Measurements from ENCODE around the gene CHAMP1. TPM values are rescaled to one million over a fixed set of nuclear protein-coding genes. Genes with fewer than 3 reads are reported as not detected.

CHAMP1 gene
- total and polyA plus RNA-seq, 8 donors: 1.7 to 40.6 (median 7.7) TPM

GRCh38 chr13:114296448-114296847, 17.9 kb upstream of the CHAMP1 start:
- 86 to 92% (median 90%) methylated on average over 10 of the region's 10 CpGs for WGBS, 5 donors
- TF ChIP-seq EP300 (IDR thresholded peaks at IDR 0.05) (no peak), POLR2AphosphoS5 (IDR thresholded peaks at IDR 0.05) (no peak)
- intact Hi-C loops (cut with DNase I; ENCODE audit: low total_unique reads): no loop called here
- no peaks in the 10 kb centered on the region for H3K27me3 ChIP-seq
- no peak overlapping the region for H3K27ac ChIP-seq
- peaks cover 33 to 96% (median 88%) of the 10 kb centered on the region in 4 donors for H3K36me3 ChIP-seq
- H3K4me3 ChIP-seq: no peak overlapping the region
- H3K9me3 ChIP-seq: no peaks in the 10 kb centered on the region
- no peaks in the 10 kb centered on the region for H3K4me1 ChIP-seq
- DNase-seq: no peak

GRCh38 chr13:114296902-114297301, 17.4 kb upstream of the CHAMP1 start:
- WGBS, 5 donors: 89 to 94% (median 94%) methylated on average over 5 of the region's 5 CpGs
- peaks cover 33 to 96% (median 88%) of the 10 kb centered on the region in 4 donors for H3K36me3 ChIP-seq
- intact Hi-C loops (cut with DNase I; ENCODE audit: low total_unique reads): no loop called here

GRCh38 chr13:114298866-114299265, 15.4 kb upstream of the CHAMP1 start:
- Histone ChIP-seq H3K27ac (no peak overlapping the region), H3K36me3 (peaks cover 40 to 96% (median 90%) of the 10 kb centered on the region in 4 donors), H3K4me1 (peaks cover 0 to 3% (median 0%) of the 10 kb centered on the region in 4 donors), H3K9me3 (no peaks in the 10 kb centered on the region), H3K27me3 (no peaks in the 10 kb centered on the region), H3K4me3 (no peak overlapping the region)
- 84 to 93% (median 90%) methylated on average over 12 of the region's 12 CpGs for WGBS, 5 donors
- TF ChIP-seq POLR2AphosphoS5 (IDR thresholded peaks at IDR 0.05): no peak
- no peak for TF ChIP-seq CTCF (IDR thresholded peaks at IDR 0.05)
- intact Hi-C loops (cut with DNase I; ENCODE audit: low total_unique reads): no loop called here
- no peak for DNase-seq

More at GRCh38 chr13:114296902-114297301, 17.4 kb upstream of the CHAMP1 start:
- Histone ChIP-seq H3K9me3 (no peaks in the 10 kb centered on the region), H3K27ac (no peak overlapping the region), H3K27me3 (no peaks in the 10 kb centered on the region), H3K4me1 (no peaks in the 10 kb centered on the region), H3K4me3 (no peak overlapping the region)
- no peak for DNase-seq
- TF ChIP-seq POLR2AphosphoS5 (IDR thresholded peaks at IDR 0.05) (no peak), POLR2A (IDR thresholded peaks at IDR 0.05) (no peak), EP300 (IDR thresholded peaks at IDR 0.05) (no peak), CTCF (IDR thresholded peaks at IDR 0.05) (no peak)

- Histone ChIP-seq H3K27me3 (no peaks in the 10 kb centered on the region), H3K4me1 (peaks cover 0 to 4% (median 0%) of the 10 kb centered on the region in 4 donors), H3K36me3 (peaks cover 48 to 96% (median 91%) of the 10 kb centered on the region in 4 donors), H3K9me3 (no peaks in the 10 kb centered on the region), H3K4me3 (no peak overlapping the region), H3K27ac (no peak overlapping the region)
- DNase-seq: no peak
- WGBS, 5 donors: 93 to 96% (median 94%) methylated on average over 12 of the region's 12 CpGs
- TF ChIP-seq CTCF (IDR thresholded peaks at IDR 0.05) (no peak), POLR2A (IDR thresholded peaks at IDR 0.05) (no peak), EP300 (IDR thresholded peaks at IDR 0.05) (no peak), POLR2AphosphoS5 (IDR thresholded peaks at IDR 0.05) (no peak)
- intact Hi-C loops (cut with DNase I; ENCODE audit: low total_unique reads): no loop called here
These were observed 14.5 kb upstream of the CHAMP1 start for GRCh38 chr13:114299604-114300305.
